Non-pigmented ciliary epithelial cell (primary cell): ENCODE data around the gene NPFFR1.
"Not testable (repeated sequence)": the region's sequence is repeated elsewhere in the genome, so short reads cannot be mapped to it uniquely, and the experiment has no call there.

Experiments
- DNase-seq: peaks from one replicate; pipeline ENCODE4 v3.0.0-alpha.2; 2010; ENCODE audit warnings: low read depth

Gene NPFFR1

GRCh38 chr10:70285476-70285831 is 1.6 kb upstream of the NPFFR1 start:
- DNase-seq: no peak

- DNase-seq: no peak
Observed at GRCh38 chr10:70284542-70285475, 1.0 kb upstream of the NPFFR1 start.

- no peak for DNase-seq
Observed at GRCh38 chr10:70283071-70283444, 746 bp downstream of the NPFFR1 start.

- DNase-seq: no peak
Observed at GRCh38 chr10:70281609-70282008, 2.2 kb downstream of the NPFFR1 start.

- no peak for DNase-seq
Observed at GRCh38 chr10:70280099-70280498, 3.7 kb downstream of the NPFFR1 start.

GRCh38 chr10:70277396-70278030 is 6.3 kb downstream of the NPFFR1 start:
- no peak for DNase-seq

GRCh38 chr10:70274643-70275042 is 9.2 kb downstream of the NPFFR1 start:
- DNase-seq: no peak

GRCh38 chr10:70272925-70273316 is 10.9 kb downstream of the NPFFR1 start:
- DNase-seq: no peak

GRCh38 chr10:70271996-70272924 is 11.5 kb downstream of the NPFFR1 start:
- DNase-seq: no peak

- DNase-seq: no peak
Observed at GRCh38 chr10:70270952-70271351, 12.9 kb downstream of the NPFFR1 start.

GRCh38 chr10:70269741-70270140 is 14.1 kb downstream of the NPFFR1 start:
- no peak for DNase-seq

- DNase-seq: no peak
Observed at GRCh38 chr10:70268376-70268775, 15.4 kb downstream of the NPFFR1 start.

- peak; percentile 85 for DNase-seq
Observed at GRCh38 chr10:70267161-70267933, 16.5 kb downstream of the NPFFR1 start.

- no peak for DNase-seq
Observed at GRCh38 chr10:70266701-70267100, 17.1 kb downstream of the NPFFR1 start.

- DNase-seq: no peak
Observed at GRCh38 chr10:70266056-70266455, 17.7 kb downstream of the NPFFR1 start.

GRCh38 chr10:70265032-70265689 is 18.6 kb downstream of the NPFFR1 start:
- DNase-seq: no peak

GRCh38 chr10:70260734-70261133 is 23.1 kb downstream of the NPFFR1 start:
- DNase-seq: no peak

GRCh38 chr10:70260259-70260658 is 23.5 kb downstream of the NPFFR1 start:
- DNase-seq: no peak

GRCh38 chr10:70258216-70258615 is 25.6 kb downstream of the NPFFR1 start:
- no peak for DNase-seq

- DNase-seq: not testable (repeated sequence)
Observed at GRCh38 chr10:70257816-70258215, 26.0 kb downstream of the NPFFR1 start.

GRCh38 chr10:70256463-70256862 is 27.3 kb downstream of the NPFFR1 start:
- no peak for DNase-seq
